Measurements from ENCODE around the gene KAZN. TPM values are rescaled to one million over a fixed set of nuclear protein-coding genes. Genes with fewer than 3 reads are reported as not detected.

The KAZN gene
- total RNA-seq, 1 donor from 2014 or later, result 21.2 TPM

DNA sequence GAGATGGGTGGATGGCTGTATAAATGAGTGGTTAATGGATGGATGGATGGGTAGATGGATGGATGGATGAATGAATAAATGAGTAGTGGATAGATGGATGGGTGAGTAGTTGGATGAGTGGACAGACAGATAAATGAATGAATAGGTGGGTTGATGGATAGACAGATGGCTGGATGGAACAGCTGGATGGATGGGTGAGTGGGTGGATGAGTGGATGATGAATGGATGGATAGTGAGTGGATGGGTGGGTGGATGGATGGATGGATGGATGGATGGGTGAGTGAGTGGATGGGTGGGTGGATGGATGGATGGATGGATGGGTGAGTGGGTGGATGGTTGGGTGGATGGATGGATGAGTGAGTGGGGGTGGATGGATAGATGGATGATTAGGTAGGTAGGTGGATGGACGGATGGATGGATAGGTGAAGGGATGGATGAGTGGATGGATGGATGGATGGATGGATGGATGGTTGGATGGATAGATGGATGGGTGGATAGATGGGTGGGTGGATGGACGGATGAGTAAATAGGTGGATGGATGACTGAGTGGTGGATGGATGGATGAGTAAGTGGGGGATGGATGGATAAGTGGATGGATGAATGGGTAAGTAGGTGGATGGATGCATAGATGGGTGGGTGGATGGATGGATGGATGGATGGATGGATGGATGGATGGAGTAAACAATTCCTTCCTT is 246.6 kb downstream of the KAZN start:
- DNase-seq, result peak; percentile 0
- TF ChIP-seq, protein P1, sequence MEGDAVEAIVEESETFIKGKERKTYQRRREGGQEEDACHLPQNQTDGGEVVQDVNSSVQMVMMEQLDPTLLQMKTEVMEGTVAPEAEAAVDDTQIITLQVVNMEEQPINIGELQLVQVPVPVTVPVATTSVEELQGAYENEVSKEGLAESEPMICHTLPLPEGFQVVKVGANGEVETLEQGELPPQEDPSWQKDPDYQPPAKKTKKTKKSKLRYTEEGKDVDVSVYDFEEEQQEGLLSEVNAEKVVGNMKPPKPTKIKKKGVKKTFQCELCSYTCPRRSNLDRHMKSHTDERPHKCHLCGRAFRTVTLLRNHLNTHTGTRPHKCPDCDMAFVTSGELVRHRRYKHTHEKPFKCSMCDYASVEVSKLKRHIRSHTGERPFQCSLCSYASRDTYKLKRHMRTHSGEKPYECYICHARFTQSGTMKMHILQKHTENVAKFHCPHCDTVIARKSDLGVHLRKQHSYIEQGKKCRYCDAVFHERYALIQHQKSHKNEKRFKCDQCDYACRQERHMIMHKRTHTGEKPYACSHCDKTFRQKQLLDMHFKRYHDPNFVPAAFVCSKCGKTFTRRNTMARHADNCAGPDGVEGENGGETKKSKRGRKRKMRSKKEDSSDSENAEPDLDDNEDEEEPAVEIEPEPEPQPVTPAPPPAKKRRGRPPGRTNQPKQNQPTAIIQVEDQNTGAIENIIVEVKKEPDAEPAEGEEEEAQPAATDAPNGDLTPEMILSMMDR (IDR thresholded peaks at IDR 0.05), result no peak
- H3K27ac ChIP-seq, result no peak overlapping the region
- H3K4me1 ChIP-seq, result no peaks in the 10 kb centered on the region
- intact Hi-C loops (cut with DNase I), result no loop called here
- peaks cover 15% of the 10 kb centered on the region for H3K9me3 ChIP-seq
- H3K4me3 ChIP-seq, result no peak overlapping the region
- ATAC-seq, result no peak
- no peaks in the 10 kb centered on the region for H3K27me3 ChIP-seq (ENCODE audit: low read depth)
- no peaks in the 10 kb centered on the region for H3K36me3 ChIP-seq

DNA sequence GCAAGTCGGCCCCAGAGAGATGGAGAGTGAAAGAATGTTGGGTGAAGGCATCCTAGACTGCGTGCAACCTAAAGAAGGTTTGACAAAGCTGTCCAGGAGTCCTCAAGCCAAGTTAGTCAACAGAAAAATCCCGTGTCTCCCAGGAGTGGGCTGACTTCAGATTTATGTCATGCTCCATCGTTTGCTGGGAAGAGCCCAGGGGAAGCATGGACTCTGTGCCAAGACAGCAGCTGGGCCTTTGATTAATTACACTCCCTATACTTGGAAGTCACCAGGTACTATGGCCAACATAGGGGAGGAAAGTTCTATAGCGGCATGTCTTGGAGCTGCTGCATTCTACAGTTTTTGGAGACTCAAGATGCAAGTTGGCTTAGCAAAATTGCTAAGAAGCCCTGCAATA is 247.4 kb downstream of the KAZN start:
- TF ChIP-seq, protein P1 (IDR thresholded peaks at IDR 0.05), result no peak
- H3K27me3 ChIP-seq (ENCODE audit: low read depth), result no peaks in the 10 kb centered on the region
- no peaks in the 10 kb centered on the region for H3K36me3 ChIP-seq
- H3K9me3 ChIP-seq, result peaks cover 15% of the 10 kb centered on the region
- ATAC-seq (no peak), DNase-seq (no peak)
- no peaks in the 10 kb centered on the region for H3K4me1 ChIP-seq
- H3K4me3 ChIP-seq, result no peak overlapping the region
- intact Hi-C loops (cut with DNase I), result no loop called here
- H3K27ac ChIP-seq, result no peak overlapping the region

DNA sequence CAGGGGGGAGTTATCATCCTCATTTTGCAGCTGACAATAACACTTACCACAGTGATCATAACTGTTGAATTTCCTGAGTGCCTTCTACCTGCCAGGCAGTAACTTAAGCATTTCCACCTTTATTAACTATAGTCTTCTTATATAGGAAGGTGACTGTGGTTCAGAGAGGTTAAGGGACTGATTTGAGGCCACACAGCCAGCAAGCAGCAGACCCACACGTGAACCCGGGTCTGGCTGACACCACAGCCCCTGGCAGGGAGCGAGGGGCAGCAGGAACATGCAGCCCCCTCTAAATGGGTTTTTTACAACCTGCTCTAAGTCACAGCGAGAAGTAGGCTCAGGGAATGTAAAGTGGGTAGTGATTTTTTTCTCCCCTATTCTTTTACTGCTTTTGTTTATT is 248.2 kb downstream of the KAZN start:
- no peak overlapping the region for H3K4me3 ChIP-seq
- no peaks in the 10 kb centered on the region for H3K27me3 ChIP-seq (ENCODE audit: low read depth)
- peaks cover 11% of the 10 kb centered on the region for H3K9me3 ChIP-seq
- TF ChIP-seq, protein P1 (IDR thresholded peaks at IDR 0.05), result no peak
- intact Hi-C loops (cut with DNase I), result no loop called here
- DNase-seq, result no peak
- no peaks in the 10 kb centered on the region for H3K36me3 ChIP-seq
- no peaks in the 10 kb centered on the region for H3K4me1 ChIP-seq
- no peak for ATAC-seq
- no peak overlapping the region for H3K27ac ChIP-seq

DNA sequence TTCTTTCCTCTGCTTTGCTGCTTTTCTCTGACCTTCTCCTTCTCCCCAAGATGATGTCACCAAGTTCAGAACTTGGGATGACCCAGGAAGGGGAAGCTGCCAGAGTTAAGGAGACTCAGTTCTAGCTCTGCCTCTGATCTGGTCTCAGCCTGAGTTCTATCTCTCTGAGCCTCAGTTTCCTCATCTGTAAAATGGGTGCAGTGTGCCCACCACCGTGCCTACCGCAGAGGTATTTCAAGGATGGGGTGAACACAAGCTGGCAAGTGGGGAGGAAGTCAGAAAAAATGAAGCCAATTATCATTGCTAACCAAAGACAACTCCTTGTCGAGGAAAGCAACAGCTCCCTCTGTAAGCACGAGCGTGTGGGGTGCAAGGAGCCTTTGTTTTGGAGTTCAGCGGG is 249.7 kb downstream of the KAZN start:
- Histone ChIP-seq H3K9me3 (no peaks in the 10 kb centered on the region), H3K27me3 (ENCODE audit: low read depth) (no peaks in the 10 kb centered on the region), H3K4me3 (no peak overlapping the region), H3K36me3 (no peaks in the 10 kb centered on the region), H3K4me1 (no peaks in the 10 kb centered on the region), H3K27ac (no peak overlapping the region)
- intact Hi-C loops (cut with DNase I), result no loop called here
- ATAC-seq (no peak), DNase-seq (no peak)
- TF ChIP-seq, protein P1 (IDR thresholded peaks at IDR 0.05), result no peak

DNA sequence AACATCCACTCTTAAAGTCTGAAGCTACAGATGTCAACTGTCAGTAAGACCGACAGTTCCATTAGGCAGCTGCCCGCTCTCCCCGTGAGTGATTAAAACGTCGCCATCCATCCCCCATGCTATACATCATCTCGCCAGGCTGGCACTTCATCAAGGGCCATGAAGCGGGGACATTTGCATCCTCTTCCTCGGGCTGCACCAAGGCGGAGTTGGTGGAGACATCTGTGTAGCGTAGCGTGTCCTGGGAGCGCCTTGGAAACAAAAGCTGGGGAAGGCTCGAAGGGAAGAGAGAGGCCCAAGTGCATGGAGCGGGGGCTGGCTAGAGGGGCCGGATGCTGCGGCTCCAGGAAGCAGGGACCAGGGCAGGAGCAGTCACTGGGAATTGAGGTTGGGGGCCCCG is 250.1 kb downstream of the KAZN start:
- H3K27me3 ChIP-seq (ENCODE audit: low read depth), result no peaks in the 10 kb centered on the region
- no peak overlapping the region for H3K4me3 ChIP-seq
- intact Hi-C loops (cut with DNase I), result no loop called here
- no peak for ATAC-seq
- no peaks in the 10 kb centered on the region for H3K4me1 ChIP-seq
- no peaks in the 10 kb centered on the region for H3K36me3 ChIP-seq
- TF ChIP-seq, protein P1 (IDR thresholded peaks at IDR 0.05), result no peak
- no peak overlapping the region for H3K27ac ChIP-seq
- no peaks in the 10 kb centered on the region for H3K9me3 ChIP-seq
- no peak for DNase-seq
